ENCODE results near the gene ZNF668. TPM values are rescaled to one million over a fixed set of nuclear protein-coding genes. Genes with fewer than 3 reads are reported as not detected.
"Not testable (repeated sequence)": the region's sequence is repeated elsewhere in the genome, so short reads cannot be mapped to it uniquely, and the experiment has no call there.

The ZNF668 gene
- total and polyA plus RNA-seq, 12 donors = 2.4 to 29.5 (median 11.5) TPM

DNA sequence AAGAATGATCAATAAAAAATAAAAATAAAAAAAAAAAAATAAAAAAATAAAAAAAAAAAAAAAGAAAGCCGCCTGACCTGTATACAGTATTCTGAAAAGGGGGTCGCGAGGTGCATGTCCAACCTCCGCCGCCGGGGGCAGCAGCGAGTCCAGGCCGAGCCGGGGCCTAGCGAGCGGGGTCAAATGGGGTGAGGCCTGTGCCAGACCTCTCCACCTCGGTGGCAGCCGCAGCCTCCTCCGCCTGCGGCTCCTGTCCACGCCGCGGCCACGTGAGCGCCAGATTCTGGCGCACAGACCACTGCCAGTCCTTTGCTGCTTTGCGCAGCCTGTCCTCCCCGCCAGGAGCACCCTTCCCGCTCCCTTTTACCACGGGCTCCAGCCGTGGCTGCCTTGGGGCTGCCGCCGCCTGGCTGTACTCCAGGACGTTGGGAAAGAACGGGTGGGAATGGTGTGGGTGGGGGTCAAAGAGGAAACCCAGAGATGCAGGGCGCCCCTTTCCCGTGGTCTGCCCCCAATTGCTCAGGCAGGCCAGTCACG is 31.7 kb upstream of the ZNF668 start:
- intact Hi-C loops (cut with DNase I) = loop anchor here in 1 of 2 donors (5.0 kb wide), 1 partner anchor 72 kb away; no protein-coding TSS in a partner anchor

GRCh38 chr16:31100876-31101641 is 27.0 kb upstream of the ZNF668 start:
- DNase-seq; H3K9me3 ChIP-seq (replicated peaks in 1 of 3); H3K27me3 ChIP-seq; H3K27ac ChIP-seq; H3K4me1 ChIP-seq (replicated peaks in 1 of 2); H3K36me3 ChIP-seq (replicated peaks in 1 of 2); H3K4me3 ChIP-seq; intact Hi-C loops (cut with DNase I): not testable (repeated sequence)
- 79 to 87% (median 85%) methylated on average over 12 to 13 of the region's 13 CpGs for WGBS, 4 donors

More for the DNA sequence above, 31.7 kb upstream of the ZNF668 start:
- Histone ChIP-seq H3K27ac (peak overlapping the region in 4 of 5 donors; percentile 29 to 84 (median 64)), H3K9me3 (replicated peaks in 1 of 3) (no peaks in the 10 kb centered on the region), H3K27me3 (no peaks in the 10 kb centered on the region), H3K36me3 (replicated peaks in 1 of 2) (peaks cover 0 to 15% of the 10 kb centered on the region in 2 donors), H3K4me1 (replicated peaks in 1 of 2) (peaks cover 11 to 22% of the 10 kb centered on the region in 2 donors), H3K4me3 (no peak overlapping the region)
- TF ChIP-seq POLR2A (IDR thresholded peaks at IDR 0.05) (peak in 1 of 2 donors; percentile 17), CTCF (IDR thresholded peaks at IDR 0.05) (peak; percentile 82 to 93 (median 88))
- 5 to 12% (median 10%) methylated on average over 26 to 33 of the region's 33 CpGs for WGBS, 4 donors
- DNase-seq = peak; percentile 86 to 97 (median 93)

DNA sequence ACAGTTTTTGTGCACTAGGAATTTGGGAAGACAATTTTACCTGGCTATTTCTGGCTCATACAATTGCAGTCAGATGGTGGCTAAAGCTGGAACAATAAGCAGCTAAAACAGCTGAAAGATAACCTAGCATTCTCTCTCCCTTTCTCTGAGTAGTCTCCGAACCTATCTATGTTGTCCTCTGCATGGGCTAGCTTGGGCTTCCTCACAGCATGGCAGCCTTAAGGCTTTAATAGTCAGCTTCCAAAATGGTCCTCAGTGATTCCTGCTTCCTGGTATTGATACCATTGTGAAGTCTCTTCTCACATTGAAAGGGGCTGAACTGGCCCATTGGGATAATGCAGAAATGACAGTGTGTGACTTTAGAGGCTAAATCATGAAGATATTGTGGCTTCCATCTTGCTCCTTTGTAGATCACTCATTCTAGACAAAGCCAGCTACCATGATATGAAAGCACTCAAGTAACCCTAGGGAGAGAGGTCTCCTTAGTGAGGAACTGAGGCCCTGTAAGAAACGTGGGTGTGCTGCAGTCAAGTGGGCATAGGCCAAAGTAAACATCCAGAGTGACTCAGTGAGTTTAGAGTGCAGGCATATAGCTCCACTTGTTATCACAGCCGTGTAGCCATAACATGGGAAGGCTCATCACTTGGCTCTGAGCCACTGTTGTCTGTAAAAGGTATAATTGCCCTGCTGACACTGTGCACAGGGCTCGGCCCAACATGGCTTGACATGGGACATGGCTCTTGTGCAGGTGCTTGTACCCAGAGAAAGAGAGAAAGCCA is 26.0 kb upstream of the ZNF668 start:
- no peaks in the 10 kb centered on the region for H3K27me3 ChIP-seq
- DNase-seq = no peak
- no peak for TF ChIP-seq CTCF (IDR thresholded peaks at IDR 0.05)
- TF ChIP-seq POLR2A (IDR thresholded peaks at IDR 0.05) = no peak
- WGBS, 4 donors = 60 to 71% (median 62%) methylated on average over 4 of the region's 4 CpGs
- intact Hi-C loops (cut with DNase I) = no loop called here
- no peaks in the 10 kb centered on the region for H3K9me3 ChIP-seq (replicated peaks in 1 of 3)
- H3K36me3 ChIP-seq (replicated peaks in 1 of 2) = no peaks in the 10 kb centered on the region
- no peak overlapping the region for H3K27ac ChIP-seq
- no peaks in the 10 kb centered on the region for H3K4me1 ChIP-seq (replicated peaks in 1 of 2)
- no peak overlapping the region for H3K4me3 ChIP-seq

GRCh38 chr16:31094424-31095120 is 20.5 kb upstream of the ZNF668 start, which contains the start of gene VKORC1:
TSS of gene VKORC1 (minus strand) at chr16:31094797. CDS start at chr16:31094729, 68 bp downstream.
- TF ChIP-seq CTCF (IDR thresholded peaks at IDR 0.05) (peak in 1 of 6 experiments; percentile 3), POLR2A (IDR thresholded peaks at IDR 0.05) (peak; percentile 26 to 77)
- H3K27ac ChIP-seq = peak within 1 kb of the TSS; percentile 64 to 93 (median 79)
- 0% methylated on average over 17 to 69 of the region's 69 CpGs for WGBS, 4 donors
- peaks cover 0 to 14% of the 10 kb centered on the region in 2 donors for H3K36me3 ChIP-seq (replicated peaks in 1 of 2)
- H3K27me3 ChIP-seq = no peaks in the 10 kb centered on the region
- no peaks in the 10 kb centered on the region for H3K9me3 ChIP-seq (replicated peaks in 1 of 3)
- intact Hi-C loops (cut with DNase I) = no loop called here
- H3K4me1 ChIP-seq (replicated peaks in 1 of 2) = peaks cover 6 to 10% of the 10 kb centered on the region in 2 donors
- peak; percentile 93 to 98 (median 97) for DNase-seq
- peak within 1 kb of the TSS; percentile 54 to 78 (median 64) for H3K4me3 ChIP-seq
